Measurements from ENCODE around the gene MSGN1. TPM values are rescaled to one million over a fixed set of nuclear protein-coding genes. Genes with fewer than 3 reads are reported as not detected.

Gene MSGN1, protein sequence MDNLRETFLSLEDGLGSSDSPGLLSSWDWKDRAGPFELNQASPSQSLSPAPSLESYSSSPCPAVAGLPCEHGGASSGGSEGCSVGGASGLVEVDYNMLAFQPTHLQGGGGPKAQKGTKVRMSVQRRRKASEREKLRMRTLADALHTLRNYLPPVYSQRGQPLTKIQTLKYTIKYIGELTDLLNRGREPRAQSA
- total RNA-seq (not detected), polyA plus RNA-seq (not detected)
- long read RNA-seq, donor 1 = 0 reads
- long read RNA-seq, donor 2 = 0 reads
- long read RNA-seq, donor 3 = 0 reads
- long read RNA-seq, donor 4 = 0 reads
- long read RNA-seq, donor 5 = 0 reads

DNA sequence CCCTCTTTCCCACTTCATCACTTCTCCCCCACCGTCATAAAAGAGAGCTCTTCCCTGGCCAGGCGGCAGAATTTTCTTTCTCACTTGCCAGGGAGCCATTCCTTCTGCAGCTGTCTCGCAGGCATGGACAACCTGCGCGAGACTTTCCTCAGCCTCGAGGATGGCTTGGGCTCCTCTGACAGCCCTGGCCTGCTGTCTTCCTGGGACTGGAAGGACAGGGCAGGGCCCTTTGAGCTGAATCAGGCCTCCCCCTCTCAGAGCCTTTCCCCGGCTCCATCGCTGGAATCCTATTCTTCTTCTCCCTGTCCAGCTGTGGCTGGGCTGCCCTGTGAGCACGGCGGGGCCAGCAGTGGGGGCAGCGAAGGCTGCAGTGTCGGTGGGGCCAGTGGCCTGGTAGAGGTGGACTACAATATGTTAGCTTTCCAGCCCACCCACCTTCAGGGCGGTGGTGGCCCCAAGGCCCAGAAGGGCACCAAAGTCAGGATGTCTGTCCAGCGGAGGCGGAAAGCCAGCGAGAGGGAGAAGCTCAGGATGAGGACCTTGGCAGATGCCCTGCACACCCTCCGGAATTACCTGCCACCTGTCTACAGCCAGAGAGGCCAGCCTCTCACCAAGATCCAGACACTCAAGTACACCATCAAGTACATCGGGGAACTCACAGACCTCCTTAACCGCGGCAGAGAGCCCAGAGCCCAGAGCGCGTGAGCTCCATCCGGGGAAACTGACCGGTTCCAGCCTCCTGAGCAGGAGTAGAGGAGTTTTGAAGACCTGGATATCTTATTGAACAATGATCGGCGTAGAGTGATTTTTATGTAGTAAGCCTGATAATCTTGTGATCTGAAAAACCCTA is at the start of gene MSGN1:
TSS of gene MSGN1 (plus strand) at position 65 of the 850 bp plus-strand sequence. CDS start at position 124, 59 bp downstream.
- Histone ChIP-seq H3K27ac (ENCODE audit: low read depth in 1 of 2, low read length in 1 of 2) (no peak within 1 kb of the TSS), H3K36me3 (ENCODE audit: control insufficient read depth in 4 of 4, insufficient read depth in 4 of 4, low read length in 4 of 4) (no peaks in the 10 kb centered on the region), H3K4me1 (ENCODE audit: control insufficient read depth in 5 of 5, insufficient read depth in 5 of 5, low read length in 5 of 5) (peaks cover 0 to 12% (median 2%) of the 10 kb centered on the region in 5 donors), H3K4me3 (no peak within 1 kb of the TSS), H3K9ac (ENCODE audit: insufficient read depth in 1 of 2, low read length in 2 of 2) (no peak within 1 kb of the TSS), H3K27me3 (ENCODE audit: control insufficient read depth in 3 of 3, insufficient read depth in 3 of 3, low read length in 2 of 3) (peaks cover 0 to 6% (median 0%) of the 10 kb centered on the region in 3 donors), H3K9me3 (ENCODE audit: control insufficient read depth in 4 of 4, insufficient read depth in 3 of 4, low read length in 3 of 4) (no peaks in the 10 kb centered on the region)
- ATAC-seq (ENCODE audit: insufficient read depth, low FRiP score) (no peak), DNase-seq (no peak)
- TF ChIP-seq, protein P1, sequence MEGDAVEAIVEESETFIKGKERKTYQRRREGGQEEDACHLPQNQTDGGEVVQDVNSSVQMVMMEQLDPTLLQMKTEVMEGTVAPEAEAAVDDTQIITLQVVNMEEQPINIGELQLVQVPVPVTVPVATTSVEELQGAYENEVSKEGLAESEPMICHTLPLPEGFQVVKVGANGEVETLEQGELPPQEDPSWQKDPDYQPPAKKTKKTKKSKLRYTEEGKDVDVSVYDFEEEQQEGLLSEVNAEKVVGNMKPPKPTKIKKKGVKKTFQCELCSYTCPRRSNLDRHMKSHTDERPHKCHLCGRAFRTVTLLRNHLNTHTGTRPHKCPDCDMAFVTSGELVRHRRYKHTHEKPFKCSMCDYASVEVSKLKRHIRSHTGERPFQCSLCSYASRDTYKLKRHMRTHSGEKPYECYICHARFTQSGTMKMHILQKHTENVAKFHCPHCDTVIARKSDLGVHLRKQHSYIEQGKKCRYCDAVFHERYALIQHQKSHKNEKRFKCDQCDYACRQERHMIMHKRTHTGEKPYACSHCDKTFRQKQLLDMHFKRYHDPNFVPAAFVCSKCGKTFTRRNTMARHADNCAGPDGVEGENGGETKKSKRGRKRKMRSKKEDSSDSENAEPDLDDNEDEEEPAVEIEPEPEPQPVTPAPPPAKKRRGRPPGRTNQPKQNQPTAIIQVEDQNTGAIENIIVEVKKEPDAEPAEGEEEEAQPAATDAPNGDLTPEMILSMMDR (IDR thresholded peaks at IDR 0.05; ENCODE audit: control extremely low read depth, extremely low read depth) = no peak
- WGBS, 2 donors = 94% methylated on average over 26 of the region's 26 CpGs

DNA sequence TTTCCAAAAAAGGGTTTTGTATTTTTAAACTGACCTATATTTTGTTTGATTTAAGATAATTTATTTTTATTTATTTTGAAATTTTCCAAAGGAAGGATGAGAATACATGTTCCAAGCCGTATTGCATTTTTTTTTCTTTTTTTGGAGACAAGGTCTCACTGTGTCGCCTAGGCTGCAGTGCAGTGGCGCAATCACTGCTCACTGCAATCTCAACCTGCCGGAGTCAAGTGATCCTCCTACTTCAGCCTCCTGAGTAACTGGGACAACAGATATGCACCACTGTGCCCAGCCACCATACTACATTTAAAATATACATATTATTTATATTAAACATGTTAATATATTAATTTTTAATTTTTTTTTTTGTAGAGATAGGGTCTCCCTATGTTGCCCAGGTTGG is 47.4 kb upstream of the MSGN1 start:
- TF ChIP-seq, protein P1 (IDR thresholded peaks at IDR 0.05; ENCODE audit: control extremely low read depth, extremely low read depth) = no peak
- Histone ChIP-seq H3K36me3 (ENCODE audit: control insufficient read depth in 4 of 4, insufficient read depth in 4 of 4, low read length in 4 of 4) (peaks cover 2 to 9% (median 6%) of the 10 kb centered on the region in 4 donors), H3K27ac (ENCODE audit: low read depth in 1 of 2, low read length in 1 of 2) (no peak overlapping the region), H3K9ac (ENCODE audit: insufficient read depth in 1 of 2, low read length in 2 of 2) (no peak overlapping the region), H3K4me3 (no peak overlapping the region), H3K9me3 (ENCODE audit: control insufficient read depth in 4 of 4, insufficient read depth in 3 of 4, low read length in 3 of 4) (no peaks in the 10 kb centered on the region), H3K4me1 (ENCODE audit: control insufficient read depth in 5 of 5, insufficient read depth in 5 of 5, low read length in 5 of 5) (peaks cover 0 to 2% (median 0%) of the 10 kb centered on the region in 5 donors), H3K27me3 (ENCODE audit: control insufficient read depth in 3 of 3, insufficient read depth in 3 of 3, low read length in 2 of 3) (no peaks in the 10 kb centered on the region)
- ATAC-seq (ENCODE audit: insufficient read depth, low FRiP score) (no peak), DNase-seq (no peak)
- WGBS, 2 donors = 83 to 92% methylated on average over 4 of the region's 4 CpGs

DNA sequence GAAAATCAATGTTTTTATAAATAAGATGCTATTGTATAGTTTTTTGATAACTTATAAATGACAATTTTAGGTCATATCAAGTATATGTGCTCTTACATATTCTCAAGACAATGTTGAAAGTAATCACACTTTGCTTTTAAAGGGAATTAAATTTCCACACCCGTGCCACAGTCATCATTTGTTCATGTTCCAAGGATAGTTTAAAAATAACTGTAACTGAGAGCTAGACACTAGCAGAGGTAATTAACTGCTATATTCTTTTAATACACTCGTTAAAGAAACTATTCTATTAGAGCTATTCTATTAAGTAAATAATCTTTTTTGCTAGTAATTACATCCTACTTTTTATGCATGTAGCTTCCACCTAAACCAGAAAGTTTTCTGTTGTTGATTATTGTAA is 44.3 kb upstream of the MSGN1 start:
- Histone ChIP-seq H3K27ac (ENCODE audit: low read depth in 1 of 2, low read length in 1 of 2) (no peak overlapping the region), H3K9me3 (ENCODE audit: control insufficient read depth in 4 of 4, insufficient read depth in 3 of 4, low read length in 3 of 4) (no peaks in the 10 kb centered on the region), H3K4me3 (no peak overlapping the region), H3K36me3 (ENCODE audit: control insufficient read depth in 4 of 4, insufficient read depth in 4 of 4, low read length in 4 of 4) (peaks cover 2 to 10% (median 6%) of the 10 kb centered on the region in 4 donors), H3K4me1 (ENCODE audit: control insufficient read depth in 5 of 5, insufficient read depth in 5 of 5, low read length in 5 of 5) (peaks cover 0 to 2% (median 0%) of the 10 kb centered on the region in 5 donors), H3K27me3 (ENCODE audit: control insufficient read depth in 3 of 3, insufficient read depth in 3 of 3, low read length in 2 of 3) (no peaks in the 10 kb centered on the region), H3K9ac (ENCODE audit: insufficient read depth in 1 of 2, low read length in 2 of 2) (no peak overlapping the region)
- DNase-seq (no peak), ATAC-seq (ENCODE audit: insufficient read depth, low FRiP score) (no peak)
- TF ChIP-seq, protein P1 (IDR thresholded peaks at IDR 0.05; ENCODE audit: control extremely low read depth, extremely low read depth) = no peak
- WGBS, 2 donors = 95 to 99% methylated on average over 2 of the region's 2 CpGs

Data from lung (tissue), 16 donors.